Measurements from ENCODE around the gene DTX4.

The DTX4 gene

GRCh38 chr11:59192446-59193020 lies 20.6 kb downstream of the DTX4 start:
- DNase-seq (ENCODE audit: low spot score): no peak

- DNase-seq (ENCODE audit: low spot score): no peak
These were observed 21.7 kb downstream of the DTX4 start for GRCh38 chr11:59193587-59194130.

- DNase-seq (ENCODE audit: low spot score): no peak
These were observed 23.7 kb downstream of the DTX4 start for GRCh38 chr11:59195586-59195985.

GRCh38 chr11:59196777-59197176 lies 24.8 kb downstream of the DTX4 start:
- DNase-seq (ENCODE audit: low spot score): no peak

GRCh38 chr11:59197991-59198390 lies 26.1 kb downstream of the DTX4 start:
- no peak for DNase-seq (ENCODE audit: low spot score)

- no peak for DNase-seq (ENCODE audit: low spot score)
These were observed 26.8 kb downstream of the DTX4 start for GRCh38 chr11:59198726-59199125.

- DNase-seq (ENCODE audit: low spot score): peak; percentile 20
These were observed 27.9 kb downstream of the DTX4 start for GRCh38 chr11:59199546-59200422.

- DNase-seq (ENCODE audit: low spot score): no peak
These were observed 28.5 kb downstream of the DTX4 start for GRCh38 chr11:59200423-59200746.

- DNase-seq (ENCODE audit: low spot score): no peak
These were observed 29.4 kb downstream of the DTX4 start for GRCh38 chr11:59201353-59201752.

- no peak for DNase-seq (ENCODE audit: low spot score)
These were observed 32.8 kb downstream of the DTX4 start for GRCh38 chr11:59204746-59205145.

GRCh38 chr11:59205648-59206047 lies 33.7 kb downstream of the DTX4 start:
- DNase-seq (ENCODE audit: low spot score): no peak

- peak; percentile 16 for DNase-seq (ENCODE audit: low spot score)
These were observed 34.7 kb downstream of the DTX4 start for GRCh38 chr11:59206635-59207034.

- DNase-seq (ENCODE audit: low spot score): peak; percentile 35
These were observed 36.1 kb downstream of the DTX4 start for GRCh38 chr11:59207988-59208451.

- DNase-seq (ENCODE audit: low spot score): no peak
These were observed 37.0 kb downstream of the DTX4 start for GRCh38 chr11:59208956-59209355.

- DNase-seq (ENCODE audit: low spot score): no peak
These were observed 40.3 kb downstream of the DTX4 start for GRCh38 chr11:59212222-59212621.

- DNase-seq (ENCODE audit: low spot score): no peak
These were observed 41.1 kb downstream of the DTX4 start, which contains the start of gene MPEG1 for GRCh38 chr11:59212744-59213631. Gene MPEG1 (minus strand): TSS chr11:59212927. CDS start chr11:59212865, 62 bp downstream.

GRCh38 chr11:59214141-59214893 lies 42.4 kb downstream of the DTX4 start:
- no peak for DNase-seq (ENCODE audit: low spot score)

GRCh38 chr11:59216641-59217564 lies 45.0 kb downstream of the DTX4 start:
- DNase-seq (ENCODE audit: low spot score): peak; percentile 17

- DNase-seq (ENCODE audit: low spot score): no peak
These were observed 46.4 kb downstream of the DTX4 start for GRCh38 chr11:59218319-59218718.

- DNase-seq (ENCODE audit: low spot score): no peak
These were observed 47.0 kb downstream of the DTX4 start for GRCh38 chr11:59218893-59219292.
